WTC11 (cell line): ENCODE results near the gene CLSTN2. TPM values are rescaled to one million over a fixed set of nuclear protein-coding genes. Genes with fewer than 3 reads are reported as not detected.

Source experiments
- ATAC-seq: fragments of 200-7000 bp; cut with Tn5 transposase; 2 replicates; pipeline ENCODE4 v1.10.0; 2021; ENCODE audit warnings: mild to moderate bottlenecking, moderate library complexity
- CTCF ChIA-PET: fragments of 300-600 bp; sonication (Branson Sonifier 250); formaldehyde crosslinking; loops from one replicate; lab custom pipeline; 2021; ENCODE audit warnings: antibody characterized with exemption; lab: Charles Lee
- POLR2A ChIA-PET: fragments of 350-600 bp; sonication (Branson Sonifier 250); formaldehyde crosslinking; loops from one replicate; lab custom pipeline; 2021; ENCODE audit warnings: antibody characterized with exemption; lab: Charles Lee
- DNase-seq: peaks from one replicate; pipeline ENCODE4 v3.0.0; 2021; ENCODE audit warnings: low spot score
- H3K27ac Mint-ChIP-seq: 2 replicates; pipeline ENCODE4 v1.8.0; 2021; ENCODE audit warnings: mixed read lengths
- H3K27me3 Mint-ChIP-seq: 2 replicates; pipeline ENCODE4 v1.8.0; 2021; ENCODE audit warnings: low read depth, mild to moderate bottlenecking, moderate library complexity, mixed read lengths
- H3K36me3 Mint-ChIP-seq: 2 replicates; pipeline ENCODE4 v1.8.0; 2021; ENCODE audit warnings: mixed read lengths
- H3K4me1 Mint-ChIP-seq: 2 replicates; pipeline ENCODE4 v1.8.0; 2022; ENCODE audit warnings: mixed read lengths
- H3K4me3 Mint-ChIP-seq: 2 replicates; pipeline ENCODE4 v1.8.0; 2021; ENCODE audit warnings: mild to moderate bottlenecking, moderate library complexity, mixed read lengths
- H3K9me3 Mint-ChIP-seq: 2 replicates; pipeline ENCODE4 v1.8.0; 2021; ENCODE audit warnings: mixed read lengths
- CREB1 ChIP-seq: sonication (generic); formaldehyde crosslinking; IDR thresholded peaks from 2 replicates; pipeline ENCODE4 v1.8.0; 2023; ENCODE audit warnings: mild to moderate bottlenecking, missing genetic modification reagents
- CREM ChIP-seq: sonication (generic); formaldehyde crosslinking; IDR thresholded peaks from 2 replicates; pipeline ENCODE4 v1.8.1; 2022; ENCODE audit warnings: mild to moderate bottlenecking, missing genetic modification reagents, moderate library complexity
- E2F4 ChIP-seq: sonication (generic); formaldehyde crosslinking; IDR thresholded peaks from 2 replicates; pipeline ENCODE4 v1.8.1; 2022; ENCODE audit warnings: low read depth, mild to moderate bottlenecking, moderate library complexity, missing genetic modification reagents, borderline replicate concordance
- ETV6 ChIP-seq: sonication (generic); formaldehyde crosslinking; IDR thresholded peaks from 2 replicates; pipeline ENCODE4 v1.8.1; 2022; ENCODE audit warnings: mild to moderate bottlenecking, missing genetic modification reagents
- FOXJ3 ChIP-seq: sonication (generic); formaldehyde crosslinking; IDR thresholded peaks from 2 replicates; pipeline ENCODE4 v1.9.0; 2021; ENCODE audit warnings: missing genetic modification reagents, mild to moderate bottlenecking, borderline replicate concordance
- HMGA2 ChIP-seq: fragments of 250-450 bp; sonication (Bioruptor Pico); IDR thresholded peaks from 2 replicates; pipeline ENCODE4 v1.4.0; 2021; ENCODE audit warnings: mild to moderate bottlenecking, moderate library complexity
- JAZF1 ChIP-seq: fragments of 250-450 bp; sonication (Bioruptor Pico); IDR thresholded peaks from 2 replicates; pipeline ENCODE4 v1.9.0; 2021; ENCODE audit warnings: moderate library complexity, mild to moderate bottlenecking, inconsistent platforms
- MYBL2 ChIP-seq: sonication (generic); formaldehyde crosslinking; IDR thresholded peaks from 2 replicates; pipeline ENCODE4 v1.8.1; 2023; ENCODE audit warnings: mild to moderate bottlenecking, moderate library complexity, missing genetic modification reagents
- NFYB ChIP-seq: sonication (generic); formaldehyde crosslinking; conservative IDR thresholded peaks from 2 replicates; pipeline ENCODE4 v1.8.0; 2022; ENCODE audit warnings: low read depth, missing genetic modification reagents
- NR2C2 ChIP-seq: sonication (generic); formaldehyde crosslinking; IDR thresholded peaks from 2 replicates; pipeline ENCODE4 v1.8.0; 2022; ENCODE audit warnings: mild to moderate bottlenecking, missing genetic modification reagents
- PREB ChIP-seq: sonication (generic); formaldehyde crosslinking; IDR thresholded peaks from 2 replicates; pipeline ENCODE4 v1.8.1; 2022; ENCODE audit warnings: mild to moderate bottlenecking, missing genetic modification reagents, moderate library complexity, borderline replicate concordance
- RELA ChIP-seq: sonication (generic); formaldehyde crosslinking; IDR thresholded peaks from 2 replicates; pipeline ENCODE4 v1.8.1; 2022; ENCODE audit warnings: missing genetic modification reagents, mild to moderate bottlenecking, borderline replicate concordance
- SOX15 ChIP-seq: fragments of 250-450 bp; sonication (Bioruptor Pico); IDR thresholded peaks from 2 replicates; pipeline ENCODE4 v1.9.0; 2021; ENCODE audit warnings: mild to moderate bottlenecking
- USF1 ChIP-seq: sonication (generic); formaldehyde crosslinking; IDR thresholded peaks from 2 replicates; pipeline ENCODE4 v1.8.0; 2022; ENCODE audit warnings: mild to moderate bottlenecking, missing genetic modification reagents
- ZNF396 ChIP-seq: fragments of 250-450 bp; sonication (Bioruptor Pico); IDR thresholded peaks from 2 replicates; pipeline ENCODE4 v1.8.0; 2021; ENCODE audit warnings: mild to moderate bottlenecking, moderate library complexity, borderline replicate concordance
- total RNA-seq: library from RNA; stranded (reverse); gene quantifications from 3 replicates; pipeline ENCODE4 v1.2.3, GENCODE V29; 2021
- TF ChIP-seq, protein P1 (sequence below): sonication (generic); formaldehyde crosslinking; IDR thresholded peaks from 2 replicates; pipeline ENCODE4 v1.8.1; 2023; ENCODE audit warnings: mild to moderate bottlenecking, missing genetic modification reagents
- TF ChIP-seq, protein P2 (sequence below): sonication (generic); formaldehyde crosslinking; IDR thresholded peaks from 2 replicates; pipeline ENCODE4 v1.8.1; 2023; ENCODE audit warnings: mild to moderate bottlenecking, missing genetic modification reagents
- TF ChIP-seq, protein P3 (sequence below): sonication (generic); formaldehyde crosslinking; IDR thresholded peaks from 2 replicates; pipeline ENCODE4 v1.8.0; 2022; ENCODE audit warnings: missing genetic modification reagents
- TF ChIP-seq, protein P4 (sequence below): sonication (generic); formaldehyde crosslinking; IDR thresholded peaks from 2 replicates; pipeline ENCODE4 v1.8.0; 2022; ENCODE audit warnings: mild to moderate bottlenecking, missing genetic modification reagents

The CLSTN2 gene
- total RNA-seq, 1 experiment from 2014 or later, result 0.35 TPM

GRCh38 chr3:140018556-140018955 lies 83.6 kb downstream of the CLSTN2 start:
- no peaks in the 10 kb centered on the region for H3K36me3 Mint-ChIP-seq
- ChIA-PET CTCF (no interaction called here), POLR2A (no interaction called here)

GRCh38 chr3:140019946-140020345 lies 85.0 kb downstream of the CLSTN2 start:
- TF ChIP-seq SOX15 (CRISPR knock-in tag), result no peak
- TF ChIP-seq CREM (CRISPR knock-in tag), result no peak
- no peak for TF ChIP-seq CREB1 (CRISPR knock-in tag)
- TF ChIP-seq FOXJ3 (CRISPR knock-in tag), result no peak
- no peak for TF ChIP-seq RELA
- no peak for TF ChIP-seq E2F4 (CRISPR knock-in tag)
- no peak for TF ChIP-seq PREB (CRISPR knock-in tag)
- TF ChIP-seq, protein P1, sequence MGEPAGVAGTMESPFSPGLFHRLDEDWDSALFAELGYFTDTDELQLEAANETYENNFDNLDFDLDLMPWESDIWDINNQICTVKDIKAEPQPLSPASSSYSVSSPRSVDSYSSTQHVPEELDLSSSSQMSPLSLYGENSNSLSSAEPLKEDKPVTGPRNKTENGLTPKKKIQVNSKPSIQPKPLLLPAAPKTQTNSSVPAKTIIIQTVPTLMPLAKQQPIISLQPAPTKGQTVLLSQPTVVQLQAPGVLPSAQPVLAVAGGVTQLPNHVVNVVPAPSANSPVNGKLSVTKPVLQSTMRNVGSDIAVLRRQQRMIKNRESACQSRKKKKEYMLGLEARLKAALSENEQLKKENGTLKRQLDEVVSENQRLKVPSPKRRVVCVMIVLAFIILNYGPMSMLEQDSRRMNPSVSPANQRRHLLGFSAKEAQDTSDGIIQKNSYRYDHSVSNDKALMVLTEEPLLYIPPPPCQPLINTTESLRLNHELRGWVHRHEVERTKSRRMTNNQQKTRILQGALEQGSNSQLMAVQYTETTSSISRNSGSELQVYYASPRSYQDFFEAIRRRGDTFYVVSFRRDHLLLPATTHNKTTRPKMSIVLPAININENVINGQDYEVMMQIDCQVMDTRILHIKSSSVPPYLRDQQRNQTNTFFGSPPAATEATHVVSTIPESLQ, result no peak
- TF ChIP-seq, protein P2, sequence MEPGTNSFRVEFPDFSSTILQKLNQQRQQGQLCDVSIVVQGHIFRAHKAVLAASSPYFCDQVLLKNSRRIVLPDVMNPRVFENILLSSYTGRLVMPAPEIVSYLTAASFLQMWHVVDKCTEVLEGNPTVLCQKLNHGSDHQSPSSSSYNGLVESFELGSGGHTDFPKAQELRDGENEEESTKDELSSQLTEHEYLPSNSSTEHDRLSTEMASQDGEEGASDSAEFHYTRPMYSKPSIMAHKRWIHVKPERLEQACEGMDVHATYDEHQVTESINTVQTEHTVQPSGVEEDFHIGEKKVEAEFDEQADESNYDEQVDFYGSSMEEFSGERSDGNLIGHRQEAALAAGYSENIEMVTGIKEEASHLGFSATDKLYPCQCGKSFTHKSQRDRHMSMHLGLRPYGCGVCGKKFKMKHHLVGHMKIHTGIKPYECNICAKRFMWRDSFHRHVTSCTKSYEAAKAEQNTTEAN (CRISPR knock-in tag), result no peak
- TF ChIP-seq, protein P3, sequence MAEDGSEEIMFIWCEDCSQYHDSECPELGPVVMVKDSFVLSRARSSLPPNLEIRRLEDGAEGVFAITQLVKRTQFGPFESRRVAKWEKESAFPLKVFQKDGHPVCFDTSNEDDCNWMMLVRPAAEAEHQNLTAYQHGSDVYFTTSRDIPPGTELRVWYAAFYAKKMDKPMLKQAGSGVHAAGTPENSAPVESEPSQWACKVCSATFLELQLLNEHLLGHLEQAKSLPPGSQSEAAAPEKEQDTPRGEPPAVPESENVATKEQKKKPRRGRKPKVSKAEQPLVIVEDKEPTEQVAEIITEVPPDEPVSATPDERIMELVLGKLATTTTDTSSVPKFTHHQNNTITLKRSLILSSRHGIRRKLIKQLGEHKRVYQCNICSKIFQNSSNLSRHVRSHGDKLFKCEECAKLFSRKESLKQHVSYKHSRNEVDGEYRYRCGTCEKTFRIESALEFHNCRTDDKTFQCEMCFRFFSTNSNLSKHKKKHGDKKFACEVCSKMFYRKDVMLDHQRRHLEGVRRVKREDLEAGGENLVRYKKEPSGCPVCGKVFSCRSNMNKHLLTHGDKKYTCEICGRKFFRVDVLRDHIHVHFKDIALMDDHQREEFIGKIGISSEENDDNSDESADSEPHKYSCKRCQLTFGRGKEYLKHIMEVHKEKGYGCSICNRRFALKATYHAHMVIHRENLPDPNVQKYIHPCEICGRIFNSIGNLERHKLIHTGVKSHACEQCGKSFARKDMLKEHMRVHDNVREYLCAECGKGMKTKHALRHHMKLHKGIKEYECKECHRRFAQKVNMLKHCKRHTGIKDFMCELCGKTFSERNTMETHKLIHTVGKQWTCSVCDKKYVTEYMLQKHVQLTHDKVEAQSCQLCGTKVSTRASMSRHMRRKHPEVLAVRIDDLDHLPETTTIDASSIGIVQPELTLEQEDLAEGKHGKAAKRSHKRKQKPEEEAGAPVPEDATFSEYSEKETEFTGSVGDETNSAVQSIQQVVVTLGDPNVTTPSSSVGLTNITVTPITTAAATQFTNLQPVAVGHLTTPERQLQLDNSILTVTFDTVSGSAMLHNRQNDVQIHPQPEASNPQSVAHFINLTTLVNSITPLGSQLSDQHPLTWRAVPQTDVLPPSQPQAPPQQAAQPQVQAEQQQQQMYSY, result no peak
- no peak for TF ChIP-seq JAZF1 (CRISPR knock-in tag)
- TF ChIP-seq, protein P4, sequence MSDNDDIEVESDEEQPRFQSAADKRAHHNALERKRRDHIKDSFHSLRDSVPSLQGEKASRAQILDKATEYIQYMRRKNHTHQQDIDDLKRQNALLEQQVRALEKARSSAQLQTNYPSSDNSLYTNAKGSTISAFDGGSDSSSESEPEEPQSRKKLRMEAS (CRISPR knock-in tag), result no peak
- no peak for TF ChIP-seq MYBL2 (CRISPR knock-in tag)
- no peak for TF ChIP-seq NFYB (CRISPR knock-in tag)
- no peak for TF ChIP-seq ETV6 (CRISPR knock-in tag)
- TF ChIP-seq USF1 (CRISPR knock-in tag), result no peak
- TF ChIP-seq ZNF396 (CRISPR knock-in tag), result no peak
- ChIA-PET CTCF (interaction anchor here (0.8 kb wide), 1 partner anchor 82 kb away, joined by 4 read pairs; no protein-coding TSS in a partner anchor), POLR2A (no interaction called here)
- no peak overlapping the region for H3K4me3 Mint-ChIP-seq
- DNase-seq (no peak), ATAC-seq (no peak)
- no peaks in the 10 kb centered on the region for H3K36me3 Mint-ChIP-seq
- no peaks in the 10 kb centered on the region for H3K9me3 Mint-ChIP-seq
- H3K27ac Mint-ChIP-seq, result no peak overlapping the region
- H3K4me1 Mint-ChIP-seq, result no peaks in the 10 kb centered on the region; the same call in 1 of the 2 replicates
- no peaks in the 10 kb centered on the region for H3K27me3 Mint-ChIP-seq

More at GRCh38 chr3:140018556-140018955, 83.6 kb downstream of the CLSTN2 start:
- ATAC-seq (no peak), DNase-seq (no peak)
- Mint-ChIP-seq H3K4me3 (no peak overlapping the region), H3K9me3 (no peaks in the 10 kb centered on the region), H3K27ac (no peak overlapping the region), H3K4me1 (no peaks in the 10 kb centered on the region; the same call in 1 of the 2 replicates), H3K27me3 (no peaks in the 10 kb centered on the region)
- TF ChIP-seq NR2C2 (CRISPR knock-in tag) (no peak), HMGA2 (CRISPR knock-in tag) (no peak)
